Testis (tissue), 2 donors: Measurements from ENCODE around the gene MED16.

Experiments
- CTCF ChIP-seq, 3 experiments: fragments of 450-650 bp in 2 of 3; fragments of 200-600 bp in 1 of 3; sonication (generic) in 1 of 3; IDR thresholded peaks; one replicate each; pipeline ENCODE4 v1.5.1; 2016 to 2019; ENCODE audit warnings: antibody characterized with exemption in 3 of 3, mild to moderate bottlenecking in 2 of 3, moderate library complexity in 1 of 3
- POLR2A ChIP-seq: fragments of 450-650 bp; IDR thresholded peaks from one replicate; pipeline ENCODE4 v1.6.1; 2017; ENCODE audit warnings: antibody characterized with exemption, mild to moderate bottlenecking, moderate library complexity

- TF ChIP-seq CTCF (IDR thresholded peaks at IDR 0.05) = no peak
- TF ChIP-seq POLR2A = no peak
These were observed 25.1 kb upstream of the MED16 start for GRCh38 chr19:918152-918437.
